Measurements from ENCODE around the gene ZNF41. TPM values are rescaled to one million over a fixed set of nuclear protein-coding genes. Genes with fewer than 3 reads are reported as not detected.

Gene ZNF41
- total and polyA plus RNA-seq, 2 experiments from 2014 or later: 2.0 to 6.3 TPM

DNA sequence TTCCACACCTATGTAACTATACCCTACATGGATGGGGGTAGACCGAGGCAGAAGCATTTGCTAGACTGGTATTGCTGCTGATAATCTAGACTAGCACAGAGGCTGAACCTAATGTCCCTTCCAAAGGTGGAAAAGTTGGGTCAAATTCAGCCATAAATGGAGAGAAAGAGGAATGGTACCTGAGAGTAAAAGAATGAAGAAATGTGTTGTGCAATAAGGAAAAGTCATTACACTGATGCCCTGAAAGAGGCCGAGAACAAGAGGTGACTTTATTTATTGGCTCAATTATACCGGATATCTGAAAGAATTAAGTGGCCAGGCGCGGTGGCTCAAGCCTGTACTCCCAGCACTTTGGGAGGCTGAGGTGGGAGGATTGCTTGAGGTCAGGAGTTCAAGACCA lies 52.1 kb downstream of the ZNF41 start:
- H3K4me3 Mint-ChIP-seq: no peak overlapping the region; the same call in 2 of the 3 replicates
- Histone ChIP-seq H3K4me3 (no peak overlapping the region), H4K20me1 (replicated peaks; ENCODE audit: insufficient read depth) (no peaks in the 10 kb centered on the region), H3K79me2 (replicated peaks; ENCODE audit: insufficient read depth) (no peaks in the 10 kb centered on the region), H3K27ac (ENCODE audit: low read depth) (no peak overlapping the region), H3K27me3 (ENCODE audit: insufficient read depth) (no peaks in the 10 kb centered on the region), H3K36me3 (ENCODE audit: insufficient read depth) (no peaks in the 10 kb centered on the region), H2AFZ (no peak overlapping the region), H3K9me2 (ENCODE audit: insufficient read depth) (no peaks in the 10 kb centered on the region), H3K4me1 (ENCODE audit: insufficient read depth) (no peaks in the 10 kb centered on the region), H3K4me2 (no peak overlapping the region), H3F3A (replicated peaks; ENCODE audit: low read depth) (no peaks in the 10 kb centered on the region)
- no peaks in the 10 kb centered on the region; the same call in 2 of the 3 replicates for H3K9me3 Mint-ChIP-seq
- no peaks in the 10 kb centered on the region for H3K4me1 Mint-ChIP-seq
- H3K27ac Mint-ChIP-seq: no peak overlapping the region
- TF ChIP-seq STAT1 (IDR thresholded peaks at IDR 0.05; ENCODE audit: unreplicated experiment): no peak
- TF ChIP-seq CTCF (conservative IDR thresholded peaks at IDR 0.05; ENCODE audit: low read depth in 2 of 2): no peak
- TF ChIP-seq NANOG (IDR thresholded peaks at IDR 0.05; ENCODE audit: borderline replicate concordance): no peak
- TF ChIP-seq ZNF331 (CRISPR knock-in tag; IDR thresholded peaks at IDR 0.05; ENCODE audit: low read depth): no peak
- no peak for TF ChIP-seq CREB1 (CRISPR knock-in tag; IDR thresholded peaks at IDR 0.05; ENCODE audit: low read depth)
- TF ChIP-seq, protein P1, sequence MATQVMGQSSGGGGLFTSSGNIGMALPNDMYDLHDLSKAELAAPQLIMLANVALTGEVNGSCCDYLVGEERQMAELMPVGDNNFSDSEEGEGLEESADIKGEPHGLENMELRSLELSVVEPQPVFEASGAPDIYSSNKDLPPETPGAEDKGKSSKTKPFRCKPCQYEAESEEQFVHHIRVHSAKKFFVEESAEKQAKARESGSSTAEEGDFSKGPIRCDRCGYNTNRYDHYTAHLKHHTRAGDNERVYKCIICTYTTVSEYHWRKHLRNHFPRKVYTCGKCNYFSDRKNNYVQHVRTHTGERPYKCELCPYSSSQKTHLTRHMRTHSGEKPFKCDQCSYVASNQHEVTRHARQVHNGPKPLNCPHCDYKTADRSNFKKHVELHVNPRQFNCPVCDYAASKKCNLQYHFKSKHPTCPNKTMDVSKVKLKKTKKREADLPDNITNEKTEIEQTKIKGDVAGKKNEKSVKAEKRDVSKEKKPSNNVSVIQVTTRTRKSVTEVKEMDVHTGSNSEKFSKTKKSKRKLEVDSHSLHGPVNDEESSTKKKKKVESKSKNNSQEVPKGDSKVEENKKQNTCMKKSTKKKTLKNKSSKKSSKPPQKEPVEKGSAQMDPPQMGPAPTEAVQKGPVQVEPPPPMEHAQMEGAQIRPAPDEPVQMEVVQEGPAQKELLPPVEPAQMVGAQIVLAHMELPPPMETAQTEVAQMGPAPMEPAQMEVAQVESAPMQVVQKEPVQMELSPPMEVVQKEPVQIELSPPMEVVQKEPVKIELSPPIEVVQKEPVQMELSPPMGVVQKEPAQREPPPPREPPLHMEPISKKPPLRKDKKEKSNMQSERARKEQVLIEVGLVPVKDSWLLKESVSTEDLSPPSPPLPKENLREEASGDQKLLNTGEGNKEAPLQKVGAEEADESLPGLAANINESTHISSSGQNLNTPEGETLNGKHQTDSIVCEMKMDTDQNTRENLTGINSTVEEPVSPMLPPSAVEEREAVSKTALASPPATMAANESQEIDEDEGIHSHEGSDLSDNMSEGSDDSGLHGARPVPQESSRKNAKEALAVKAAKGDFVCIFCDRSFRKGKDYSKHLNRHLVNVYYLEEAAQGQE (IDR thresholded peaks at IDR 0.05; ENCODE audit: unreplicated experiment): no peak
- TF ChIP-seq ZNF114 (CRISPR knock-in tag; IDR thresholded peaks at IDR 0.05): no peak
- TF ChIP-seq EZH2phosphoT487 (IDR thresholded peaks at IDR 0.05; ENCODE audit: unreplicated experiment): no peak
- TF ChIP-seq ETS1 (IDR thresholded peaks at IDR 0.05): no peak
- no peak for TF ChIP-seq JUNB (IDR thresholded peaks at IDR 0.05; ENCODE audit: unreplicated experiment)
- TF ChIP-seq POLR2AphosphoS5 (IDR thresholded peaks at IDR 0.05; ENCODE audit: low read depth): no peak
- TF ChIP-seq, protein P2, sequence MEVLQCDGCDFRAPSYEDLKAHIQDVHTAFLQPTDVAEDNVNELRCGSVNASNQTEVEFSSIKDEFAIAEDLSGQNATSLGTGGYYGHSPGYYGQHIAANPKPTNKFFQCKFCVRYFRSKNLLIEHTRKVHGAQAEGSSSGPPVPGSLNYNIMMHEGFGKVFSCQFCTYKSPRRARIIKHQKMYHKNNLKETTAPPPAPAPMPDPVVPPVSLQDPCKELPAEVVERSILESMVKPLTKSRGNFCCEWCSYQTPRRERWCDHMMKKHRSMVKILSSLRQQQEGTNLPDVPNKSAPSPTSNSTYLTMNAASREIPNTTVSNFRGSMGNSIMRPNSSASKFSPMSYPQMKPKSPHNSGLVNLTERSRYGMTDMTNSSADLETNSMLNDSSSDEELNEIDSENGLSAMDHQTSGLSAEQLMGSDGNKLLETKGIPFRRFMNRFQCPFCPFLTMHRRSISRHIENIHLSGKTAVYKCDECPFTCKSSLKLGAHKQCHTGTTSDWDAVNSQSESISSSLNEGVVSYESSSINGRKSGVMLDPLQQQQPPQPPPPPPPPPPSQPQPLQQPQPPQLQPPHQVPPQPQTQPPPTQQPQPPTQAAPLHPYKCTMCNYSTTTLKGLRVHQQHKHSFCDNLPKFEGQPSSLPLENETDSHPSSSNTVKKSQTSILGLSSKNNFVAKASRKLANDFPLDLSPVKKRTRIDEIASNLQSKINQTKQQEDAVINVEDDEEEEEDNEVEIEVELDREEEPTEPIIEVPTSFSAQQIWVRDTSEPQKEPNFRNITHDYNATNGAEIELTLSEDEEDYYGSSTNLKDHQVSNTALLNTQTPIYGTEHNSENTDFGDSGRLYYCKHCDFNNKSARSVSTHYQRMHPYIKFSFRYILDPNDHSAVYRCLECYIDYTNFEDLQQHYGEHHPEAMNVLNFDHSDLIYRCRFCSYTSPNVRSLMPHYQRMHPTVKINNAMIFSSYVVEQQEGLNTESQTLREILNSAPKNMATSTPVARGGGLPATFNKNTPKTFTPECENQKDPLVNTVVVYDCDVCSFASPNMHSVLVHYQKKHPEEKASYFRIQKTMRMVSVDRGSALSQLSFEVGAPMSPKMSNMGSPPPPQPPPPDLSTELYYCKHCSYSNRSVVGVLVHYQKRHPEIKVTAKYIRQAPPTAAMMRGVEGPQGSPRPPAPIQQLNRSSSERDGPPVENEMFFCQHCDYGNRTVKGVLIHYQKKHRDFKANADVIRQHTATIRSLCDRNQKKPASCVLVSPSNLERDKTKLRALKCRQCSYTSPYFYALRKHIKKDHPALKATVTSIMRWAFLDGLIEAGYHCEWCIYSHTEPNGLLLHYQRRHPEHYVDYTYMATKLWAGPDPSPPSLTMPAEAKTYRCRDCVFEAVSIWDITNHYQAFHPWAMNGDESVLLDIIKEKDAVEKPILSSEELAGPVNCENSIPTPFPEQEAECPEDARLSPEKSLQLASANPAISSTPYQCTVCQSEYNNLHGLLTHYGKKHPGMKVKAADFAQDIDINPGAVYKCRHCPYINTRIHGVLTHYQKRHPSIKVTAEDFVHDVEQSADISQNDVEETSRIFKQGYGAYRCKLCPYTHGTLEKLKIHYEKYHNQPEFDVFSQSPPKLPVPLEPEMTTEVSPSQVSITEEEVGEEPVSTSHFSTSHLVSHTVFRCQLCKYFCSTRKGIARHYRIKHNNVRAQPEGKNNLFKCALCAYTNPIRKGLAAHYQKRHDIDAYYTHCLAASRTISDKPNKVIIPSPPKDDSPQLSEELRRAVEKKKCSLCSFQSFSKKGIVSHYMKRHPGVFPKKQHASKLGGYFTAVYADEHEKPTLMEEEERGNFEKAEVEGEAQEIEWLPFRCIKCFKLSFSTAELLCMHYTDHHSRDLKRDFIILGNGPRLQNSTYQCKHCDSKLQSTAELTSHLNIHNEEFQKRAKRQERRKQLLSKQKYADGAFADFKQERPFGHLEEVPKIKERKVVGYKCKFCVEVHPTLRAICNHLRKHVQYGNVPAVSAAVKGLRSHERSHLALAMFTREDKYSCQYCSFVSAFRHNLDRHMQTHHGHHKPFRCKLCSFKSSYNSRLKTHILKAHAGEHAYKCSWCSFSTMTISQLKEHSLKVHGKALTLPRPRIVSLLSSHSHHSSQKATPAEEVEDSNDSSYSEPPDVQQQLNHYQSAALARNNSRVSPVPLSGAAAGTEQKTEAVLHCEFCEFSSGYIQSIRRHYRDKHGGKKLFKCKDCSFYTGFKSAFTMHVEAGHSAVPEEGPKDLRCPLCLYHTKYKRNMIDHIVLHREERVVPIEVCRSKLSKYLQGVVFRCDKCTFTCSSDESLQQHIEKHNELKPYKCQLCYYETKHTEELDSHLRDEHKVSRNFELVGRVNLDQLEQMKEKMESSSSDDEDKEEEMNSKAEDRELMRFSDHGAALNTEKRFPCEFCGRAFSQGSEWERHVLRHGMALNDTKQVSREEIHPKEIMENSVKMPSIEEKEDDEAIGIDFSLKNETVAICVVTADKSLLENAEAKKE (CRISPR knock-in tag; IDR thresholded peaks at IDR 0.05): no peak
- no peak for TF ChIP-seq EZH2 (IDR thresholded peaks at IDR 0.05; ENCODE audit: low read depth, unreplicated experiment)
- no peaks in the 10 kb centered on the region for H3K36me3 Mint-ChIP-seq (ENCODE audit: low read depth)
- no peak for DNase-seq (ENCODE audit: low spot score)
- peaks cover 2% of the 10 kb centered on the region for H3K27me3 Mint-ChIP-seq (ENCODE audit: insufficient read depth, low read depth, poor library complexity)
- ATAC-seq: no peak

Data from GM23338 (cell line).